ENCODE data around the gene UBFD1.

Gene UBFD1

GRCh38 chr16:23549938-23550337 is 7.6 kb upstream of the UBFD1 start:
- Histone ChIP-seq H3K27ac (ENCODE audit: low read depth, low read length) (no peak overlapping the region), H3K4me3 (ENCODE audit: low read depth, low read length) (no peak overlapping the region), H3K36me3 (ENCODE audit: control insufficient read depth, insufficient read depth, low read length) (peaks cover 80% of the 10 kb centered on the region), H3K27me3 (ENCODE audit: control insufficient read depth, insufficient read depth, low read length) (no peaks in the 10 kb centered on the region), H3K4me1 (ENCODE audit: control insufficient read depth, insufficient read depth, low read length) (no peaks in the 10 kb centered on the region), H3K9me3 (ENCODE audit: control insufficient read depth, insufficient read depth, low read depth, low read length) (no peaks in the 10 kb centered on the region), H3K9ac (ENCODE audit: low read length) (no peak overlapping the region)

GRCh38 chr16:23552161-23552560 is 5.4 kb upstream of the UBFD1 start:
- Histone ChIP-seq H3K4me3 (ENCODE audit: low read depth, low read length) (no peak overlapping the region), H3K27me3 (ENCODE audit: control insufficient read depth, insufficient read depth, low read length) (no peaks in the 10 kb centered on the region), H3K9me3 (ENCODE audit: control insufficient read depth, insufficient read depth, low read depth, low read length) (no peaks in the 10 kb centered on the region), H3K9ac (ENCODE audit: low read length) (no peak overlapping the region), H3K4me1 (ENCODE audit: control insufficient read depth, insufficient read depth, low read length) (no peaks in the 10 kb centered on the region), H3K36me3 (ENCODE audit: control insufficient read depth, insufficient read depth, low read length) (peaks cover 62% of the 10 kb centered on the region), H3K27ac (ENCODE audit: low read depth, low read length) (no peak overlapping the region)

GRCh38 chr16:23554536-23554935 is 3.0 kb upstream of the UBFD1 start:
- H3K9ac ChIP-seq (ENCODE audit: low read length), result no peak overlapping the region
- H3K4me1 ChIP-seq (ENCODE audit: control insufficient read depth, insufficient read depth, low read length), result no peaks in the 10 kb centered on the region
- peaks cover 54% of the 10 kb centered on the region for H3K36me3 ChIP-seq (ENCODE audit: control insufficient read depth, insufficient read depth, low read length)
- H3K27ac ChIP-seq (ENCODE audit: low read depth, low read length), result no peak overlapping the region
- no peaks in the 10 kb centered on the region for H3K27me3 ChIP-seq (ENCODE audit: control insufficient read depth, insufficient read depth, low read length)
- no peaks in the 10 kb centered on the region for H3K9me3 ChIP-seq (ENCODE audit: control insufficient read depth, insufficient read depth, low read depth, low read length)
- no peak overlapping the region for H3K4me3 ChIP-seq (ENCODE audit: low read depth, low read length)

- Histone ChIP-seq H3K4me1 (ENCODE audit: control insufficient read depth, insufficient read depth, low read length) (no peaks in the 10 kb centered on the region), H3K27me3 (ENCODE audit: control insufficient read depth, insufficient read depth, low read length) (no peaks in the 10 kb centered on the region), H3K4me3 (ENCODE audit: low read depth, low read length) (peak overlapping the region; percentile 93), H3K9ac (ENCODE audit: low read length) (peak overlapping the region; percentile 99), H3K27ac (ENCODE audit: low read depth, low read length) (peak overlapping the region; percentile 98), H3K9me3 (ENCODE audit: control insufficient read depth, insufficient read depth, low read depth, low read length) (no peaks in the 10 kb centered on the region), H3K36me3 (ENCODE audit: control insufficient read depth, insufficient read depth, low read length) (peaks cover 57% of the 10 kb centered on the region)
These were observed 514 bp downstream of the UBFD1 start for GRCh38 chr16:23557779-23558702.

GRCh38 chr16:23561586-23561985 is 4.1 kb downstream of the UBFD1 start:
- Histone ChIP-seq H3K4me3 (ENCODE audit: low read depth, low read length) (no peak overlapping the region), H3K9ac (ENCODE audit: low read length) (no peak overlapping the region), H3K27ac (ENCODE audit: low read depth, low read length) (no peak overlapping the region), H3K4me1 (ENCODE audit: control insufficient read depth, insufficient read depth, low read length) (no peaks in the 10 kb centered on the region), H3K36me3 (ENCODE audit: control insufficient read depth, insufficient read depth, low read length) (peaks cover 76% of the 10 kb centered on the region), H3K27me3 (ENCODE audit: control insufficient read depth, insufficient read depth, low read length) (no peaks in the 10 kb centered on the region), H3K9me3 (ENCODE audit: control insufficient read depth, insufficient read depth, low read depth, low read length) (no peaks in the 10 kb centered on the region)

- Histone ChIP-seq H3K9me3 (ENCODE audit: control insufficient read depth, insufficient read depth, low read depth, low read length) (no peaks in the 10 kb centered on the region), H3K4me3 (ENCODE audit: low read depth, low read length) (no peak overlapping the region), H3K9ac (ENCODE audit: low read length) (no peak overlapping the region)
These were observed 5.0 kb downstream of the UBFD1 start for GRCh38 chr16:23562505-23562904.

GRCh38 chr16:23563186-23563585 is 5.7 kb downstream of the UBFD1 start:
- Histone ChIP-seq H3K4me3 (ENCODE audit: low read depth, low read length) (no peak overlapping the region), H3K27ac (ENCODE audit: low read depth, low read length) (no peak overlapping the region), H3K36me3 (ENCODE audit: control insufficient read depth, insufficient read depth, low read length) (peaks cover 91% of the 10 kb centered on the region), H3K4me1 (ENCODE audit: control insufficient read depth, insufficient read depth, low read length) (no peaks in the 10 kb centered on the region), H3K9me3 (ENCODE audit: control insufficient read depth, insufficient read depth, low read depth, low read length) (no peaks in the 10 kb centered on the region), H3K27me3 (ENCODE audit: control insufficient read depth, insufficient read depth, low read length) (no peaks in the 10 kb centered on the region), H3K9ac (ENCODE audit: low read length) (no peak overlapping the region)

More at GRCh38 chr16:23562505-23562904, 5.0 kb downstream of the UBFD1 start:
- peaks cover 85% of the 10 kb centered on the region for H3K36me3 ChIP-seq (ENCODE audit: control insufficient read depth, insufficient read depth, low read length)
- no peaks in the 10 kb centered on the region for H3K4me1 ChIP-seq (ENCODE audit: control insufficient read depth, insufficient read depth, low read length)
- no peaks in the 10 kb centered on the region for H3K27me3 ChIP-seq (ENCODE audit: control insufficient read depth, insufficient read depth, low read length)
- no peak overlapping the region for H3K27ac ChIP-seq (ENCODE audit: low read depth, low read length)

GRCh38 chr16:23564575-23565363 is 7.2 kb downstream of the UBFD1 start:
- Histone ChIP-seq H3K4me1 (ENCODE audit: control insufficient read depth, insufficient read depth, low read length) (no peaks in the 10 kb centered on the region), H3K27me3 (ENCODE audit: control insufficient read depth, insufficient read depth, low read length) (no peaks in the 10 kb centered on the region), H3K4me3 (ENCODE audit: low read depth, low read length) (no peak overlapping the region), H3K27ac (ENCODE audit: low read depth, low read length) (no peak overlapping the region), H3K9me3 (ENCODE audit: control insufficient read depth, insufficient read depth, low read depth, low read length) (no peaks in the 10 kb centered on the region), H3K36me3 (ENCODE audit: control insufficient read depth, insufficient read depth, low read length) (peaks cover 96% of the 10 kb centered on the region), H3K9ac (ENCODE audit: low read length) (no peak overlapping the region)

GRCh38 chr16:23566724-23567123 is 9.2 kb downstream of the UBFD1 start:
- H3K9me3 ChIP-seq (ENCODE audit: control insufficient read depth, insufficient read depth, low read depth, low read length), result no peaks in the 10 kb centered on the region
- peaks cover 96% of the 10 kb centered on the region for H3K36me3 ChIP-seq (ENCODE audit: control insufficient read depth, insufficient read depth, low read length)
- H3K4me1 ChIP-seq (ENCODE audit: control insufficient read depth, insufficient read depth, low read length), result no peaks in the 10 kb centered on the region
- no peak overlapping the region for H3K27ac ChIP-seq (ENCODE audit: low read depth, low read length)
- no peaks in the 10 kb centered on the region for H3K27me3 ChIP-seq (ENCODE audit: control insufficient read depth, insufficient read depth, low read length)
- no peak overlapping the region for H3K4me3 ChIP-seq (ENCODE audit: low read depth, low read length)
- H3K9ac ChIP-seq (ENCODE audit: low read length), result no peak overlapping the region

- Histone ChIP-seq H3K9ac (ENCODE audit: low read length) (no peak overlapping the region), H3K27ac (ENCODE audit: low read depth, low read length) (no peak overlapping the region), H3K9me3 (ENCODE audit: control insufficient read depth, insufficient read depth, low read depth, low read length) (no peaks in the 10 kb centered on the region), H3K4me1 (ENCODE audit: control insufficient read depth, insufficient read depth, low read length) (no peaks in the 10 kb centered on the region), H3K36me3 (ENCODE audit: control insufficient read depth, insufficient read depth, low read length) (peaks cover 95% of the 10 kb centered on the region), H3K4me3 (ENCODE audit: low read depth, low read length) (no peak overlapping the region), H3K27me3 (ENCODE audit: control insufficient read depth, insufficient read depth, low read length) (no peaks in the 10 kb centered on the region)
These were observed 10.1 kb downstream of the UBFD1 start for GRCh38 chr16:23567602-23568001.

Measured in HUES6 (cell line).